ENCODE data around the gene MUC12. TPM values are rescaled to one million over a fixed set of nuclear protein-coding genes. Genes with fewer than 3 reads are reported as not detected.
"Not testable (repeated sequence)": the region's sequence is repeated elsewhere in the genome, so short reads cannot be mapped to it uniquely, and the experiment has no call there.

The MUC12 gene, protein sequence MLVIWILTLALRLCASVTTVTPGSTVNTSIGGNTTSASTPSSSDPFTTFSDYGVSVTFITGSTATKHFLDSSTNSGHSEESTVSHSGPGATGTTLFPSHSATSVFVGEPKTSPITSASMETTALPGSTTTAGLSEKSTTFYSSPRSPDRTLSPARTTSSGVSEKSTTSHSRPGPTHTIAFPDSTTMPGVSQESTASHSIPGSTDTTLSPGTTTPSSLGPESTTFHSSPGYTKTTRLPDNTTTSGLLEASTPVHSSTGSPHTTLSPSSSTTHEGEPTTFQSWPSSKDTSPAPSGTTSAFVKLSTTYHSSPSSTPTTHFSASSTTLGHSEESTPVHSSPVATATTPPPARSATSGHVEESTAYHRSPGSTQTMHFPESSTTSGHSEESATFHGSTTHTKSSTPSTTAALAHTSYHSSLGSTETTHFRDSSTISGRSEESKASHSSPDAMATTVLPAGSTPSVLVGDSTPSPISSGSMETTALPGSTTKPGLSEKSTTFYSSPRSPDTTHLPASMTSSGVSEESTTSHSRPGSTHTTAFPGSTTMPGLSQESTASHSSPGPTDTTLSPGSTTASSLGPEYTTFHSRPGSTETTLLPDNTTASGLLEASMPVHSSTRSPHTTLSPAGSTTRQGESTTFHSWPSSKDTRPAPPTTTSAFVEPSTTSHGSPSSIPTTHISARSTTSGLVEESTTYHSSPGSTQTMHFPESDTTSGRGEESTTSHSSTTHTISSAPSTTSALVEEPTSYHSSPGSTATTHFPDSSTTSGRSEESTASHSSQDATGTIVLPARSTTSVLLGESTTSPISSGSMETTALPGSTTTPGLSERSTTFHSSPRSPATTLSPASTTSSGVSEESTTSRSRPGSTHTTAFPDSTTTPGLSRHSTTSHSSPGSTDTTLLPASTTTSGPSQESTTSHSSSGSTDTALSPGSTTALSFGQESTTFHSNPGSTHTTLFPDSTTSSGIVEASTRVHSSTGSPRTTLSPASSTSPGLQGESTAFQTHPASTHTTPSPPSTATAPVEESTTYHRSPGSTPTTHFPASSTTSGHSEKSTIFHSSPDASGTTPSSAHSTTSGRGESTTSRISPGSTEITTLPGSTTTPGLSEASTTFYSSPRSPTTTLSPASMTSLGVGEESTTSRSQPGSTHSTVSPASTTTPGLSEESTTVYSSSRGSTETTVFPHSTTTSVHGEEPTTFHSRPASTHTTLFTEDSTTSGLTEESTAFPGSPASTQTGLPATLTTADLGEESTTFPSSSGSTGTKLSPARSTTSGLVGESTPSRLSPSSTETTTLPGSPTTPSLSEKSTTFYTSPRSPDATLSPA (N-terminal part only)
- polyA plus RNA-seq, result 1 to 10 TPM in 1 of 3 donors, under 1 TPM in 1, not detected in 1; 0.70 to 1.7 TPM

DNA sequence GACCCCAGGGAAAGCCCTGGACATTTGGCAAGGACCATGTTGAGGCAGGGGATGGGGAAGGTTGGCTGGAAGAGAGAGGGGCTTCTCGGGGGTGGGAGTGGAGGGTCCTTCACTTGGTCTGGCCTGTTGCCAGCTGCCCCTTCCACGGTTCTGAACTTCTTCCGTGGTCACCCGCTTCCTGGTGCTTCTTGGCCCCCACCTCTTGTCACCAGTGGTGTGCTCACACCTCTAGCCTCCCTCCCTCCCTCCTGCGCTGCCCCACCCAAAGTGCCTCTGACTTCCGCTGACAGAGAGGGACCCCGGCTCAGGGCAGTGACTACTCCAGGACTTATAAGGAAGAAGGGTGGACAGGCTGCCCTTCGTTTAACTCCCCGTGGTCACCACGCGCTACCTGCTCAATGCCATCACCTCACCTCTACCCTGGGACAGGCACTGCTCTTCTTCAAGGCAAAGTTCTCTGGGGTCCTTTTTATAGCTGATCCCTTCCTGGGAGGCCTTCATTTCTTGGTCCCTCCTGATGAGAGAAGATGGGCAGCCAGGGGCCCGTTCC lies at the start of gene MUC12:
TSS of gene MUC12 (plus strand) at position 500 of the 550 bp plus-strand sequence. CDS start 58 bp downstream, outside the sequence.
- 57 to 61% (median 59%) methylated on average over 11 to 12 of the region's 12 CpGs for WGBS, 3 donors
- H3K27ac ChIP-seq (ENCODE audit: low read depth, low read length), result no peak within 1 kb of the TSS

DNA sequence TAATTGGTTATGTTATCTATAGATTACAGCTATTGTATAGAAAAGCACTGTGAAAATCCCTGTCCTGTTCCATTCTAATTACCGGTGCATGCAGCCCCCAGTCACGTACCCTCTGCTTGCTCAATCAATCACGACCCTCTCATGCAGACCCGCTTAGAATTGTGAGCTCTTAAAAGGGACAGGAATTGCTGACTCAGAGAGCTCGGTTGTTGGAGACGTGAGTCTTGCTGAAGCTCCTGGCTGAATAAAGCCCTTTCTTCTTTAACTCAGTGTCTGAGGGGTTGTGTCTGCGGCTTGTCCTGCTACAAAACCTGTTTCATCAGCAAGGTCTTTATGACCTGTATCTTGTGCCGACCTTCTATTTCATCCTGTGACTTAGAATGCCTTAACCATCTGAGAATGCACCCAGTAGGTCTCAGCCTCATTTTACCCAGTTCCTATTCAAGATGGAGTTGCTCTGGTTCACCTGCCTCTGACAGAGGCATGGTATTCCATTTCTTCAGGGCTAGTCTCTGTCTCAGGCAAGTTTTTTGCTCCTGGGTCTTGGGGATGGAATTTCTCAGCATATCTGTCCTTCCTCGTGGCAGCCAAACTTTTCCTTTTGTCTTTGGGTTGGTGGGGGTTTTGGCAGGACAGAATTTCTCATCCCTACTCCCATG lies 49.5 kb upstream of the MUC12 start:
- not testable (repeated sequence) for H3K27ac ChIP-seq (ENCODE audit: low read depth, low read length)
- WGBS, 3 donors, result 64 to 74% (median 72%) methylated on average over 9 of the region's 9 CpGs

DNA sequence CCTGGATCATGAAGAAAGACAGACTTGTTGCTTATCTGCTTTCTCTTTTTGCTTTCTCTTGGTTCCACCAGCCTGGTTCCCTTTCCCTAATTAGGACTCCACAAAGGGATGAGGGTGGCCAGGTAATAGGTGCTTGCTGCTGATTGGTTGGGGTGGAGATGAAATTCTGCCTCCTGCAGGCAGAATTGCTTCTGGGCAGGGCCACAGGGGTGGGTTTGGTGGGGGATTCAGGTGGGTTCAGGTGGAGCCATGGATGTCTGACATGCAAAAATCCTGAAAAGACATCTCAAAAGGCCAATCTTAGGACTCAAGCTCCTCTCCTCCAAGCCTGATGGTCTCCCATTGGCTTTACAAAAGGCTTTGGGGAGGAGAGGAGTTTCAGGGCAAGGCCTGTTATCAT lies 48.3 kb upstream of the MUC12 start:
- no peak overlapping the region for H3K27ac ChIP-seq (ENCODE audit: low read depth, low read length)

DNA sequence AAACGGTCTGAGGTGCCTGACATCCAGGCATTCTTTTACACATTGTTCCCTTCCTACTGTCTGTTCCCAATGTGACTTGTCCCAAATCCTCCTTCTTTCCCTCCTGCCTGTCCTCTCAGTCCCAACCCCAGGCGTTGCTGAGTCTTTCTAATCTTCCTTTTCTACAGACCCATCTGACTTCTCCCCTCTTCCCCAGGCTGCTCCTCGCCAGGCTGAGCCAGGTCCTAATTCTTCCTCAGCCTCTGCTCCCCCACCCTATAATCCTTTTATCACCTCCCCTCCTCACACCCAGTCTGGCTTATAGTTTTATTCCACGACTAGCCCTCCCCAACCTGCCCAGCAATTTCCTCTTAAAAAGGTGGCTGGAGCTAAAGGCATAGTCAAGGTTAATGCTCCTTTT lies 45.7 kb upstream of the MUC12 start:
- H3K27ac ChIP-seq (ENCODE audit: low read depth, low read length), result not testable (repeated sequence)
- WGBS, 3 donors, result 53 to 59% (median 55%) methylated on average over 4 of the region's 4 CpGs

DNA sequence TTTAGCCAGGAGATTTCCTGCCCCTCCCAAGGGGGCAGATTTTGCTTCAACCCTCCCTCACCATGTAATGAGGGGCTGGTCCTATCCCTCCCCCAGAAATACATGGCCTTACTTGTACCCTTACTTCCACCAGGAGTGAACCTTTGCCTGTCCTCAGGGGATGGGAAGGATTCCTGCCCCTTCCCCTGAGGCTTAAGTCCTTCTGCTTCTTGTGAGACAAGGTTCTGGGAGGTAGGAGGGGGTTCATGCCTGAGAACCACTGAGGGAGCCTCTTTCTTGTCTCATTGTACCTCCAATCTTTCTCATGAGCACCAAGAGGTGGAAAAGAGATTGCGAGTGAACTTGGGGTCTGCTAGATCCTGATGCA lies 39.6 kb upstream of the MUC12 start:
- H3K27ac ChIP-seq (ENCODE audit: low read depth, low read length), result no peak overlapping the region
- WGBS, 3 donors, result 83 to 94% (median 88%) methylated on average over 1 of the region's 1 CpG

DNA sequence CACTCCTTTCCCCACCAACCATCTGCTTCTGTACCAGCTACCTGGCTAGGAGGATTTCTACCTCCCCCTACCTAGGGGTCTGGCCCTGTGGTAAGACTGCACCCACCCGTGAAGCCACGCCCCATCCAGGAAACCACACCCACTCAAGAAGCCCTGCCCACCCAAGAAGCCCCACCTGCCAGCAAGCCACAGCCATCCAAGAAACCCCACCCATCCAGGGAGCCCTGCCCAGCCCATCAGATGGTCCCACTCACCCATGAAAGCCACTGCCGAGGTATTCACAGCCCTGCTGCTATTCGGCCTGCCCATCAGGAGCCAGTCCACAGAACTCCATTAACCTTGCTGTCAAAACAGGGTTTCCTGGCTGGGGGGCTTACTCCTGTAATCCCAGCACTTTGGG lies 35.6 kb upstream of the MUC12 start:
- WGBS, 3 donors, result 51 to 54% (median 52%) methylated on average over 4 of the region's 4 CpGs

DNA sequence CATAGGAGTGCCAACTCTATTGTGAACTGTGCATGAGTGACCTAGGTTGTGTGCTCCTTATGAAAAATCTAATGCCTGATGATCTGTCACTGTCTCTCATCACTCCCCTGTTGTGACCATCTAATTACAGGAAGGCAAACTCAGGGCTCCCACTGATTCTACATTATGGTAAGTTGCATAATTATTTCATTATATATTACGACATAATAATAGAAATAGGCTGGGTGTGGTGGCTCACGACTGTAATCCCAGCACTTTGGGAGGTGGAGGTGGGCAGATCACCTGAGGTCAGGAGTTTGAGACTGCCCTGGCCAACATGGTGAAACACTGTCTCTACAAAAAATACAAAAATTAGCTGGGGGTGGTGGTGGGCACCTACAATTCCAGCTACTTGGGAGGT lies 34.0 kb upstream of the MUC12 start:
- WGBS, 3 donors, result 56 to 70% (median 57%) methylated on average over 2 of the region's 2 CpGs
- H3K27ac ChIP-seq (ENCODE audit: low read depth, low read length), result not testable (repeated sequence)

More for the DNA sequence above, 35.6 kb upstream of the MUC12 start:
- H3K27ac ChIP-seq (ENCODE audit: low read depth, low read length), result no peak overlapping the region

DNA sequence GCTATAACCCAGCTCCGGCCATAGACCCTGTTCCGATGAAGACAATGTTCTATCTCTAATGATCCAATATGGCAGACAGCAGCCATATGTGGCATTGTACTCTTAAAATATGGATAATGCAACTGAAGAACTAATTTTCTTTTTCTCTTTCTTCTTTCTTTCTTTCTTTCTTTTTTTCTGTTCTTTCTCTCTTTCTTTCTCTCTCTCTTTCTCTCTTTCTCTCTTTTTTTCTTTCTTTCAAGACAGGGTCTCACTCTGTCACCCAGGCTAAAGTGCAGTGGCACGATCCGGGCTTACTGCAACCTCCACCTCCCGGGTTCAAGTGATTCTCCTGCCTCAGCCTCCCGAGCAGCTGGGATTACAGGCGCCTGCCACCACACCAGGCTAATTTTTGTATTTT lies 33.2 kb upstream of the MUC12 start:
- WGBS, 3 donors, result 86 to 92% (median 89%) methylated on average over 7 of the region's 7 CpGs

DNA sequence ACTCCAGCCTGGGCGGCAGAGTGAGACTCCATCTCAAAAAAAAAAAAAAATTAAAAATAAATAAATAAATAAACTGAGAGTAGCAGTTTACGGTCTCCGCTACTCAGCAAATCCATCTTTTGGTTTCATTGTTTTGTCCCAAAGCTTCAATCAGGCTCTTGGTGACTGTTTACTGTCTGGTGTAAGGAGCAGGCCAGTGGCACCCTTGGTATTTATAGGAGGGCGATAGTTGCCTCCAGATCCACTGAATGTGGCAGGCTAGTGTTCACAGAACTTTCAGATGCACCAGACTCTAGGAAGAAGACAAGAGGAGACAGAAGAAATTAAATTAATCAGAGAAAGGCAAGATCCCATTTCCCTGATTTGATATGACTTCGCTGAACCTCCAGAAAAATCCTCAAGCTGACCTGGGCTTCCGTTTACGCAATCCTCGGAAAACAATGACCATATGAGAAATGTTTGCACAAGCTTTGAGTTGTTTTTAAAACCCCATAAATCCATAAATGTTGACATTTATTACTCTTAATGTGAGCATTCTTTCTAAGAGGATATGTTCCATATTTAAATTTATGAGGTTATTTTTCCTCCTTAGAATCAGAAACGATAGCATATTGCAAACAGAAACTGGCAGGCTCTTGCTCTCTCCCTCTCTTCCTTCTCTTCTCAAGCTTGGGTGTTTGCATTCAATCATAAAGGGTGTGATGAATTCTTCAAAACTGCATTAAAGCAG lies 27.2 kb upstream of the MUC12 start:
- no peak overlapping the region for H3K27ac ChIP-seq (ENCODE audit: low read depth, low read length)
- WGBS, 3 donors, result 57 to 64% (median 58%) methylated on average over 9 of the region's 9 CpGs

More for the DNA sequence above, 33.2 kb upstream of the MUC12 start:
- not testable (repeated sequence) for H3K27ac ChIP-seq (ENCODE audit: low read depth, low read length)

DNA sequence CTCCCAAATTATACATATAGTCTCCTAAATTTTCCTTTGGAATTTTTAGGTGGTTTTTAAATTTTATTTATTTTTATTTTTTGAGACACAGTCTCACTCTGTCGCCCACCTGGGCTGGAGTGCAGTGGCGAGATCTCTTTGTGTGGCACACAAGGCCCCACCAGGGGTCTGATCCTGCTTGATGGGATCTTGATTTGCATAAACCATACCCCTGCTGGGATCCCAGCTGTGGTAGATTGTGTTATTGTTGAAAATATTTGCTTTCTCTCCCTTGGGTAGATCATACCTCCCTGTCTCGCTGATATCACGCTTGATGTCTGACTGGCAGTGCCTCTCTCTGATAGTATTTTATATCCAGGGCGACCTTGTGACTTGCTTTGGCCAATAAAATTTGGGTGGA lies 25.7 kb upstream of the MUC12 start:
- 68 to 91% (median 86%) methylated on average over 5 of the region's 5 CpGs for WGBS, 3 donors
- H3K27ac ChIP-seq (ENCODE audit: low read depth, low read length), result no peak overlapping the region

DNA sequence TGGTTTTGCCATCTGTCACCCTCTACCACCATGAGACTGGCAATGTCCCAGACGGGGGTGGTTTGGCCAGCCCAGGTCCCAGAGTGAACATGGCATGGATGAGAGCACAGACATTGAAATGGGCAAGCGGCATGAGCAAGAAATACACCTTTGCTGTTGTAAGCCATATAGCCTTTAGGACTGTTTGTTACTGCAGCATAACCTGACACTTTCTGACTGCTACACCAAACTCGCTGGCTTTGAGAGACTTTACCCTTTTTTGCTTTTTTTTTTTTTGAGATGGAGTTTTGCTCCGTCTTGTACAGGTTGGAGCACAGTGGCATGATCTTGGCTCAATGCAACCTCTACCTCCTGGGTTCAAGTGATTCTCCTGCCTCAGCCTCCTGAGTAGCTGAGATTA lies 25.2 kb upstream of the MUC12 start:
- no peak overlapping the region for H3K27ac ChIP-seq (ENCODE audit: low read depth, low read length)
- 81 to 88% (median 81%) methylated on average over 4 of the region's 4 CpGs for WGBS, 3 donors

DNA sequence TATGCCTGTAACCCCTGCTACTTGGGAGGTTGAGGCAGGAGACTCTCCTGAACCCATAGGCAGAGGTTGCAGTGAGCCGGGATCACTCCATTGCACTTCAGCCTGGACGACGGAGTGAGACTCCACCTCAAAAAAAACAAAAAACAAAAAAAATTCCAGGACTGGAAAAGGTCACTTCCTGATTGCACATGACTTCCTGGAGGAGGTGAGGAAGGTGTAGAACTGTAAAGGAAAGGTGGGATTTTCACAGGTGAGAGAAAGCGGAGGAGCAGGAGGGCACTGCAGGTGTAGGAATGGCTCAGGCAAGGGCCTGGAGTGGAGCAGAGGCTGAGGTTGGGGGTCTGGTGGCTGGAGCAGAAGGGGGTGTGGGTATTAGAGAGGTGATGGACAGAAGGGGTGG lies 23.3 kb upstream of the MUC12 start:
- H3K27ac ChIP-seq (ENCODE audit: low read depth, low read length), result no peak overlapping the region
- 81 to 87% (median 85%) methylated on average over 4 of the region's 4 CpGs for WGBS, 3 donors

DNA sequence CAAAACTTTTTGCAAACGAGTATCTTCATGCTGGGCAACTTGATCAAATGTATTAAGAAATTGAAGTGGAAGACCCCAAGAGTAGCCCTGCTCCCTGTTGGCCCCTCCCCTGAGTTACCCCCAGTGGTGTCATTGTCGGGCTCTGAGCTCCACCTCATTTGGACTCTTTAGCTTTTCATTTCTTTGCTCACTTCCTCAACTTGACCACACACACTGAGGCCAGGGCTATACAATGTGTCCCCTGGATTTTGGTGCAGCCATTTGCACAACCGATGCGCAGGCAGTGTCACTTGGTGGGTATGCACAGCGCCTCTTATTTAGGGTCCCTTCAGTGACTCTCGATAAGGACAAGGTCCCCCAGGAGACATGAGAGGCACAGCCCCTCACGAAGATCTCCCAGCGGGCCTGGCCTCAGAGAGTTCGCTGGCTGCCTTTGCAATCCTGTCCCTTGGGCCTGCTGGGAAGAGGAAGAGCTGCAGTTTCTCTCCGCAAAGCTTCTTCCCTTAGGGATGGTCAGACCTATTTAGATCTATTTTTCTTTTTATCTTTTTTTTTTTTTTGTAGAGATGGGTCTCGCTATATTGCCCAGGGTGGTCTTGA lies 22.5 kb upstream of the MUC12 start:
- no peak overlapping the region for H3K27ac ChIP-seq (ENCODE audit: low read depth, low read length)
- whole genome bisulfite sequencing, 3 donors, result 79 to 85% (median 79%) methylated on average over 11 of the region's 11 CpGs

DNA sequence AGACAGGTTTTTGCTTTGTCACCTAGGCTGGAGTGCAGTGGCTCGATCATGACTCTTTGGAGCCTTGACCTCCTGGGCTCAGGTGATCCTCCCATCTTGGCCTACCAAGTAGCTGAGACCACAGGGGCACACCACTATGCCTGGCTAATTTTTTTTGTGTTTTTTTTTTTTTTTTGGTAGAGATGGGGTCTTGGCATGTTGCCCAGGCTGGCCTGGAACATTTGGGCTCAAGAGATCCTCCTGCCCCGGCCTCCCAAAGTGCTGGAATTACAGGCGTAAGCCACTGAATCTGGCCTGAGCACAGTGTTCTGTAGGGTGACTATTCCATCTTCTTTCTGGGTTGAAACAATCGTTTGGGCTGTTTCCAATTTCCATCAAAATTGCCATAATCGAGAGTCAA lies 21.6 kb upstream of the MUC12 start:
- WGBS, 3 donors, result 81 to 91% (median 87%) methylated on average over 5 of the region's 5 CpGs
- H3K27ac ChIP-seq (ENCODE audit: low read depth, low read length), result no peak overlapping the region

DNA sequence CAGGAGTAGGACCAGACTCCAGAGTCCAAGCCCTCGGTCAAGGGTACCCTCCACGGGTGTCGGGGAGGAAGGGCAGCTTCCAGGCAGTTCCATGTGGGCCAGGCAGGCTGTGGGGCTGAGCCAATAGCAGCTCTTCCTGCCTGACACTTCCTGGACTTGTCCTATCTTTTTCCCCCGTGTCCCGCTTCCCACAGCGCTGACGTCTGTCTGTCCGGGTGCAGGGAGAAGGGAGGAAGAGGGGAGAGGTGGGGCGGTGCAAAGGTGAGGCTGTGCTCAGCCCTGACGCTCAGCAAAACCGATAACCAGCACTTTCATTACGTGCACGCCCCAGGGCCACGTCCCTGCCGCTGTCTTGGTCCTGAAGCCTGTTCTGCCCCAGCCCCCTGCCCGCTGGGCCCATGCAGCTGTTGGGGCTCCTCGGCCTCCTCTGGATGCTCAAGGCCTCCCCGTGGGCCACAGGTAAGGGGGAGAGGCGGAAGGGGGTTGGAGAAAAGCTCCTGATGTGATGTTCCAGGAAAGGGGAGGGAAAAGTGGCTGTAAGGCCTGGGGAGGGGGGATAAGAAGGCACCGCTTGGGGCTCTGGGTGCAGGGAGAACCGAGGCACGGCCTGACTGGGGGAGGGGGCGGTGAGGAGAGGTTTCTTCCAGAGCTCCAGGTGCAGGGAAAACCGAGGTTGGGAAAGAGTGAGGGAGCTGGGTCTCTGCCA lies 20.0 kb upstream of the MUC12 start, which contains the start of gene MUC3A:
TSS of gene MUC3A (plus strand) at position 308 of the 706 bp plus-strand sequence. CDS start at position 399, 91 bp downstream.
- WGBS, 3 donors, result 14 to 17% (median 15%) methylated on average over 21 to 24 of the region's 24 CpGs

DNA sequence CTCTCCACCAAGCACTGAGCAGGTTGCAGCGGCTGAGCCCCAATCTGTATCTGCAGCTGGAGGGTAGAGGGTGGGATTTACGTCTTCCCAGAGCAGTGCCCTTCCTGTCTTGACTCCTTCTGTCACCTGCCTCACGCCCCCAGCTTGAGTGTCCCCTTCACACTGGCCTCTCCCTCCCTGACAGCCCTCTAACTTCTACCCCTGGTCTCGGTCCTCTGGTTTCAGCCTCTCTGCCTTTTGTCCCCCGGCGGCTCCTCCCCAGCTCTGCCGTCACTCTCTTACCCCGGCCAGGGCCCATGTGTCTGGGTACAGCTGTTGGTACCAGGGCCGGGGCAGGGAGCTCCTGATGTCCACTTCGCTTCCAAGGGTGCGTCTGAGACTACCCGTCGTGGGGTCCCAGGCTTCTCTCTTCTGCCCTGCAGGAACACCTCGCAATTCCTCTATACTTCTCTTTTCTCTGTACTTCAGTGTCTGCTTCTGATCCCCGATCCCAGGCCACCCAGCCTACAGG lies 19.4 kb upstream of the MUC12 start:
- no peak overlapping the region for H3K27ac ChIP-seq (ENCODE audit: low read depth, low read length)
- 40 to 50% (median 40%) methylated on average over 15 of the region's 15 CpGs for WGBS, 3 donors

More for the DNA sequence above, 20.0 kb upstream of the MUC12 start, which contains the start of gene MUC3A:
- H3K27ac ChIP-seq (ENCODE audit: low read depth, low read length), result no peak within 1 kb of the TSS

All from adipose tissue (tissue), 3 donors.